H1 (cell line): ENCODE measurements around the gene SMIM33. TPM values are rescaled to one million over a fixed set of nuclear protein-coding genes. Genes with fewer than 3 reads are reported as not detected.

Source experiments
- CTCF ChIA-PET: fragments of 300-600 bp; sonication (Branson Sonifier 250); formaldehyde crosslinking; loops from one replicate; lab custom pipeline; 2021; ENCODE audit not compliant: partially characterized antibody; lab: Charles Lee
- POLR2A ChIA-PET: fragments of 300-600 bp; sonication (Branson Sonifier 250); formaldehyde crosslinking; loops from one replicate; lab custom pipeline; 2021; ENCODE audit warnings: inconsistent platforms; ENCODE audit not compliant: partially characterized antibody; lab: Charles Lee
- DNase-seq, 2 experiments: peaks; one replicate each; pipeline versions ENCODE4 v3.0.0 to v3.0.0-alpha.2; 2010 to 2022; ENCODE audit warnings: low spot score in 2 of 2, low read depth in 1 of 2, mixed read lengths in 1 of 2
- FAIRE-seq: peaks from 2 replicates; lab custom pipeline; 2011; peaks lifted over from hg19 to GRCh38; lab: Jason Lieb, UNC
- H2AFZ ChIP-seq: 2 replicates; pipeline ENCODE4 v1.8.1; 2012; ENCODE audit warnings: low read length, inconsistent platforms
- H2AK5ac ChIP-seq: 2 replicates; pipeline ENCODE4 v1.6.1; 2013; ENCODE audit warnings: low read depth, low read length
- H2BK120ac ChIP-seq: replicated peaks from 2 replicates; pipeline ENCODE3; 2013; ENCODE audit warnings: low read depth, low read length, inconsistent platforms
- H2BK12ac ChIP-seq: 2 replicates; pipeline ENCODE4 v1.6.1; 2013; ENCODE audit warnings: low read depth, low read length
- H2BK15ac ChIP-seq: 2 replicates; pipeline ENCODE4 v1.6.1; 2013; ENCODE audit warnings: low read length
- H2BK20ac ChIP-seq: 2 replicates; pipeline ENCODE4 v1.6.1; 2013; ENCODE audit warnings: low read length
- H2BK5ac ChIP-seq: 2 replicates; pipeline ENCODE4 v1.6.1; 2013; ENCODE audit warnings: low read depth, low read length
- H3K14ac ChIP-seq: 2 replicates; pipeline ENCODE4 v1.6.1; 2013; ENCODE audit warnings: inconsistent platforms; ENCODE audit not compliant: insufficient read length
- H3K18ac ChIP-seq: 2 replicates; pipeline ENCODE4 v1.6.1; 2013; ENCODE audit warnings: low read length; ENCODE audit errors: extremely low read depth
- H3K23ac ChIP-seq: 2 replicates; pipeline ENCODE4 v1.6.1; 2013; ENCODE audit warnings: inconsistent platforms; ENCODE audit not compliant: insufficient read length
- H3K23me2 ChIP-seq: 2 replicates; pipeline ENCODE4 v1.6.1; 2013; ENCODE audit warnings: low read depth, low read length
- H3K27ac ChIP-seq: 2 replicates; pipeline ENCODE4 v1.6.1; 2011; ENCODE audit warnings: low read depth, low read length, inconsistent platforms
- H3K27me3 ChIP-seq, 4 experiments: replicated peaks in 1 of 4; 1 replicate in 1 of 4; 2 replicates in 3 of 4; pipeline versions ENCODE4 v1.6.1 to v1.8.1; 2011 to 2013; ENCODE audit warnings: low read length in 3 of 4, mild to moderate bottlenecking in 3 of 4, inconsistent platforms in 2 of 4, mixed read lengths in 2 of 4, moderate library complexity in 1 of 4; ENCODE audit not compliant: control insufficient read depth in 3 of 4, insufficient read depth in 3 of 4; ENCODE audit errors: extremely low read depth in 1 of 4
- H3K36me3 ChIP-seq, 4 experiments: 2 replicates each; pipeline versions ENCODE4 v1.6.1 to v1.8.1; 2011 to 2013; ENCODE audit warnings: mild to moderate bottlenecking in 4 of 4, low read length in 3 of 4, moderate library complexity in 2 of 4, control low read depth in 1 of 4, inconsistent platforms in 1 of 4; ENCODE audit not compliant: insufficient read depth in 4 of 4, control insufficient read depth in 2 of 4
- H3K4ac ChIP-seq: replicated peaks from 2 replicates; pipeline ENCODE3; 2013; ENCODE audit warnings: low read length, low read depth, mixed read lengths, inconsistent platforms; ENCODE audit not compliant: insufficient read length
- H3K4me1 ChIP-seq, 4 experiments: replicated peaks in 1 of 4; 1 replicate in 1 of 4; 2 replicates in 3 of 4; pipeline versions ENCODE4 v1.6.1 to v1.8.1; 2011 to 2013; ENCODE audit warnings: low read length in 3 of 4, inconsistent platforms in 2 of 4, mixed read lengths in 1 of 4; ENCODE audit not compliant: insufficient read depth in 4 of 4, control insufficient read depth in 3 of 4
- H3K4me2 ChIP-seq, 2 experiments: 2 replicates each; pipeline versions ENCODE4 v1.6.1 to v1.8.1; 2011 to 2013; ENCODE audit warnings: low read depth in 2 of 2, low read length in 2 of 2, control low read depth in 1 of 2, inconsistent platforms in 1 of 2, mild to moderate bottlenecking in 1 of 2; ENCODE audit not compliant: insufficient read depth in 1 of 2
- H3K4me3 ChIP-seq, 4 experiments: fragments of 200-600, 300-600 bp in 1 of 4; sonication (generic), shearing (Covaris generic), sonication (Bioruptor Twin) in 1 of 4; 2 replicates each; pipeline versions ENCODE4 v1.5.1 to v1.8.1; 2011 to 2016; ENCODE audit warnings: low read length in 4 of 4, low read depth in 3 of 4, control low read depth in 2 of 4, inconsistent platforms in 2 of 4, mild to moderate bottlenecking in 2 of 4, mixed read lengths in 1 of 4, moderate library complexity in 1 of 4; ENCODE audit not compliant: insufficient read depth in 2 of 4; ENCODE audit errors: extremely low read depth in 1 of 4
- H3K56ac ChIP-seq: replicated peaks from 2 replicates; pipeline ENCODE3; 2013; ENCODE audit warnings: low read depth, mild to moderate bottlenecking, mixed read lengths, low read length, inconsistent platforms; ENCODE audit not compliant: insufficient read length
- H3K79me1 ChIP-seq: 2 replicates; pipeline ENCODE4 v1.6.1; 2013; ENCODE audit warnings: low read depth, low read length, control low read depth
- H3K79me2 ChIP-seq, 2 experiments: 2 replicates each; pipeline versions ENCODE4 v1.6.1 to v1.8.1; 2012 to 2013; ENCODE audit warnings: low read length in 2 of 2, mild to moderate bottlenecking in 2 of 2, inconsistent platforms in 1 of 2; ENCODE audit not compliant: insufficient read depth in 2 of 2, control insufficient read depth in 1 of 2
- H3K9ac ChIP-seq, 4 experiments: replicated peaks in 1 of 4; 1 replicate in 1 of 4; 2 replicates in 3 of 4; pipeline versions ENCODE4 v1.6.1 to v1.8.1; 2011 to 2013; ENCODE audit warnings: low read depth in 3 of 4, low read length in 3 of 4, control low read depth in 2 of 4, mild to moderate bottlenecking in 2 of 4, moderate library complexity in 2 of 4, inconsistent platforms in 1 of 4; ENCODE audit errors: extremely low read depth in 1 of 4
- H3K9me3 ChIP-seq, 2 experiments: 2 replicates each; pipeline versions ENCODE4 v1.6.1 to v1.8.1; 2012 to 2013; ENCODE audit warnings: mild to moderate bottlenecking in 2 of 2, moderate library complexity in 2 of 2, control low read depth in 1 of 2, inconsistent platforms in 1 of 2, low read depth in 1 of 2, low read length in 1 of 2, mixed read lengths in 1 of 2; ENCODE audit not compliant: insufficient read depth in 2 of 2
- H4K20me1 ChIP-seq, 2 experiments: replicated peaks in 1 of 2; 2 replicates each; pipeline versions ENCODE3 to v1.8.1; 2011 to 2013; ENCODE audit warnings: inconsistent platforms in 2 of 2, low read length in 2 of 2, mild to moderate bottlenecking in 1 of 2; ENCODE audit not compliant: insufficient read depth in 2 of 2, control insufficient read depth in 1 of 2
- H4K5ac ChIP-seq: 2 replicates; pipeline ENCODE4 v1.6.1; 2013; ENCODE audit warnings: low read length, low read depth, mixed read lengths, inconsistent platforms; ENCODE audit not compliant: insufficient read length
- H4K8ac ChIP-seq: 2 replicates; pipeline ENCODE4 v1.8.0; 2013; ENCODE audit warnings: mild to moderate bottlenecking, moderate library complexity, low read length, inconsistent platforms; ENCODE audit not compliant: insufficient read depth; ENCODE audit errors: extremely low read depth
- H4K91ac ChIP-seq: replicated peaks from 2 replicates; pipeline ENCODE3; 2013; ENCODE audit warnings: low read length, mixed read lengths, inconsistent platforms; ENCODE audit not compliant: insufficient read length
- WGBS, 2 experiments: shearing (Covaris generic) in 1 of 2; methylation state at CpG; one replicate each; pipeline versions ENCODE4 v1.1.6 to v1.1.7; 2013 to 2015; ENCODE audit warnings: low lambda C conversion rate in 2 of 2, mixed read lengths in 2 of 2, inconsistent platforms in 1 of 2, low coverage in 1 of 2, missing lambda C conversion rate in 1 of 2; ENCODE audit not compliant: insufficient replicate concordance in 2 of 2, insufficient coverage in 1 of 2, insufficient read length in 1 of 2; ENCODE audit errors: extremely low coverage in 1 of 2, missing lambda C conversion rate in 1 of 2; 5-methylcytosine and 5-hydroxymethylcytosine counted together
- polyA plus RNA-seq, 7 experiments: library from polyadenylated mRNA; depleted of rRNA in 3 of 7; stranded (reverse) in 5 of 7; unstranded in 2 of 7; fragments of >200 nt in 5 of 7; fragments of 200-250 nt in 2 of 7; gene quantifications; 1 replicate in 5 of 7; 2 replicates in 1 of 7; 4 replicates in 1 of 7; pipeline versions ENCODE4 v1.2.1 to v1.2.3, GENCODE V29; 2011 to 2013; ENCODE audit warnings: missing spikeins in 2 of 7, mixed read lengths in 2 of 7
- total RNA-seq: library from RNA; stranded (reverse); fragmentation: NEBNext Ultra II Directional; extraction: Animal tissue kit (Norgen Biotek cat#: 25700); gene quantifications from 2 replicates; pipeline ENCODE4 v1.2.1, GENCODE V29; 2021

Gene SMIM33
- total and polyA plus RNA-seq, 2 of the 8 experiments (the other 6 are each of a cell fraction or from before 2014, with no cell fraction given), result not detected

GRCh38 chr5:139517683-139518564, 47.1 kb downstream of the SMIM33 start:
- CTCF ChIA-PET, result interaction anchor here (0.6 to 17.5 kb wide), 26 partner anchors 11 to 988 kb away, joined by 3 to 319 read pairs (median 4); partner anchors contain the start of genes DNAJC18, SMIM33 and UBE2D2
- FAIRE-seq, result no peak

More at GRCh38 chr5:139517683-139518564, 47.1 kb downstream of the SMIM33 start:
- no peak overlapping the region for H3K56ac ChIP-seq
- peak; percentile 70 to 97 for DNase-seq
- H3K36me3 ChIP-seq, result no peaks in the 10 kb centered on the region
- 0 out of 2 replicates have a peak, but pooled peaks cover 5% of the 10 kb centered on the region for H3K23me2 ChIP-seq
- peak overlapping the region; percentile 67; the same call in 1 of the 2 replicates for H2BK5ac ChIP-seq
- peak overlapping the region; percentile 68; the same call in 1 of the 2 replicates for H2BK12ac ChIP-seq
- H3K79me2 ChIP-seq, result no peaks in the 10 kb centered on the region
- peak overlapping the region; percentile 1 for H2BK120ac ChIP-seq
- POLR2A ChIA-PET, result interaction anchor here (0.5 to 2.8 kb wide), 16 partner anchors 10 to 1038 kb away, joined by 3 to 8 read pairs (median 4); partner anchors contain the start of genes DNAJC18, STING1 and UBE2D2
- H3K9ac ChIP-seq, result peak overlapping the region in 2 of 4 experiments; percentile 54 to 62; a peak in 4 of 7 replicates
- H3K79me1 ChIP-seq, result no peaks in the 10 kb centered on the region
- peak overlapping the region; percentile 23 for H3K4ac ChIP-seq
- peak overlapping the region in 3 of 4 experiments; percentile 30 to 55 (median 34); a peak in 6 of 8 replicates for H3K4me3 ChIP-seq
- H2BK20ac ChIP-seq, result peak overlapping the region; percentile 67; the same call in 1 of the 2 replicates
- peak overlapping the region; percentile 99 for H3K18ac ChIP-seq
- peak overlapping the region; percentile 93 for H4K91ac ChIP-seq
- H3K9me3 ChIP-seq, result no peaks in the 10 kb centered on the region
- H3K27me3 ChIP-seq, result no peaks in the 10 kb centered on the region; a peak in 1 of 7 replicates
- H3K4me2 ChIP-seq, result peak overlapping the region; percentile 28 to 85
- no peak overlapping the region for H2AK5ac ChIP-seq
- H4K8ac ChIP-seq, result peak overlapping the region; percentile 90
- H3K23ac ChIP-seq, result no peak overlapping the region
- H2BK15ac ChIP-seq, result peak overlapping the region; percentile 83; the same call in 1 of the 2 replicates
- H2AFZ ChIP-seq, result peak overlapping the region; percentile 88; the same call in 1 of the 2 replicates
- H3K14ac ChIP-seq, result no peak overlapping the region
- no peaks in the 10 kb centered on the region for H4K20me1 ChIP-seq
- H4K5ac ChIP-seq, result peak overlapping the region; percentile 93
- 15% methylated on average over 56 of the region's 56 CpGs; no CpG with 5 or more reads in 1 of the 2 experiments for WGBS, 2 experiments
- peaks cover 3 to 19% (median 6%) of the 10 kb centered on the region in 4 experiments; a peak in 6 of 7 replicates for H3K4me1 ChIP-seq
- 0 out of 2 replicates have a peak overlapping the region, but pooled peaks have one; percentile 48 for H3K27ac ChIP-seq
